Measurements from ENCODE around the gene PLXNA2.

PLXNA2 gene

GRCh38 chr1:207973898-207974568 lies 270.2 kb downstream of the PLXNA2 start:
- FAIRE-seq = no peak
- TF ChIP-seq, protein P1, sequence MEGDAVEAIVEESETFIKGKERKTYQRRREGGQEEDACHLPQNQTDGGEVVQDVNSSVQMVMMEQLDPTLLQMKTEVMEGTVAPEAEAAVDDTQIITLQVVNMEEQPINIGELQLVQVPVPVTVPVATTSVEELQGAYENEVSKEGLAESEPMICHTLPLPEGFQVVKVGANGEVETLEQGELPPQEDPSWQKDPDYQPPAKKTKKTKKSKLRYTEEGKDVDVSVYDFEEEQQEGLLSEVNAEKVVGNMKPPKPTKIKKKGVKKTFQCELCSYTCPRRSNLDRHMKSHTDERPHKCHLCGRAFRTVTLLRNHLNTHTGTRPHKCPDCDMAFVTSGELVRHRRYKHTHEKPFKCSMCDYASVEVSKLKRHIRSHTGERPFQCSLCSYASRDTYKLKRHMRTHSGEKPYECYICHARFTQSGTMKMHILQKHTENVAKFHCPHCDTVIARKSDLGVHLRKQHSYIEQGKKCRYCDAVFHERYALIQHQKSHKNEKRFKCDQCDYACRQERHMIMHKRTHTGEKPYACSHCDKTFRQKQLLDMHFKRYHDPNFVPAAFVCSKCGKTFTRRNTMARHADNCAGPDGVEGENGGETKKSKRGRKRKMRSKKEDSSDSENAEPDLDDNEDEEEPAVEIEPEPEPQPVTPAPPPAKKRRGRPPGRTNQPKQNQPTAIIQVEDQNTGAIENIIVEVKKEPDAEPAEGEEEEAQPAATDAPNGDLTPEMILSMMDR (IDR thresholded peaks at IDR 0.05; ENCODE audit: insufficient read depth, missing control alignments) = no peak
- DNase-seq (ENCODE audit: insufficient read length, low spot score) = no peak

GRCh38 chr1:207972337-207972736 lies 271.8 kb downstream of the PLXNA2 start:
- TF ChIP-seq, protein P1 (IDR thresholded peaks at IDR 0.05; ENCODE audit: insufficient read depth, missing control alignments) = no peak
- FAIRE-seq = no peak
- no peak for DNase-seq (ENCODE audit: insufficient read length, low spot score)
